Measurements from ENCODE around the gene SLC17A7. TPM values are rescaled to one million over a fixed set of nuclear protein-coding genes. Genes with fewer than 3 reads are reported as not detected.

SLC17A7 gene
- 9.2 and 13.8 TPM in 2 replicates for total RNA-seq (2011; cell fraction: chromatin; rRNA removed; ENCODE audit: low replicate concordance)
- total RNA-seq (2011; cell fraction: nucleolus; rRNA removed), result 11.8 and 13.3 TPM in 2 replicates
- total RNA-seq (2011; cell fraction: nucleoplasm; rRNA removed), result 16.4 and 22.1 TPM in 2 replicates
- 2.4 and 3.2 TPM in 2 replicates for total RNA-seq (2014; rRNA removed)
- 1.1 TPM in 2 replicates for total RNA-seq (2014; rRNA removed; fragmentation: Illumina TruSeq; extraction: Trizol)
- total RNA-seq (2015; rRNA removed; fragmentation: Illumina TruSeq; extraction: Trizol), result 1.4 TPM in 2 replicates
- 9.2 and 9.9 TPM in 2 replicates for total RNA-seq (2021)
- polyA plus RNA-seq (2011; rRNA removed), result 4.8 and 7.0 TPM in 2 replicates
- polyA plus RNA-seq (2011; cell fraction: cytosol; rRNA removed), result 9.6 and 10.2 TPM in 2 replicates
- 8.6 TPM in 2 replicates for polyA plus RNA-seq (2011; cell fraction: nucleus; rRNA removed)
- polyA plus RNA-seq (2012), result 6.9 and 8.3 TPM in 2 replicates
- polyA plus RNA-seq (2014; fragmentation: Illumina TruSeq; extraction: Trizol), result 12.8 and 15.7 TPM in 2 replicates
- polyA plus RNA-seq (2014; fragmentation: Nextera tagmentation; extraction: Ambion mirVana), result 1 to 10 TPM; 1.7 to 1.8 TPM
- polyA plus RNA-seq (2014; rRNA removed), result 5.5 and 5.7 TPM in 2 replicates
- polyA minus RNA-seq (2011; rRNA and poly(A)+ RNA removed), result 4.4 and 4.6 TPM in 2 replicates
- 3.5 and 3.8 TPM in 2 replicates for polyA minus RNA-seq (2011; cell fraction: cytosol; rRNA and poly(A)+ RNA removed)
- polyA minus RNA-seq (2011; cell fraction: nucleus; rRNA and poly(A)+ RNA removed), result 1.8 and 2.4 TPM in 2 replicates
- Bru-seq, nascent RNA, result percentile 49 among the genes with signal in this experiment
- BruChase-seq, experiment 1, labeled RNA remaining after a 2-hour chase, result percentile 41 among the genes with signal in this experiment
- BruChase-seq, experiment 2, labeled RNA remaining after a 6-hour chase, result percentile 47 among the genes with signal in this experiment
- long read RNA-seq, experiment 1, partial matches to known transcripts, result 2 of 7 reads
- long read RNA-seq, experiment 1, other reads (novel, unspliced or antisense), result 5 of 7 reads
- long read RNA-seq, experiment 2, partial matches to known transcripts, result 23 of 34 reads
- long read RNA-seq, experiment 2, other reads (novel, unspliced or antisense), result 11 of 34 reads
- long read RNA-seq, experiment 3, partial matches to known transcripts, result 0 of 1 reads
- long read RNA-seq, experiment 3, other reads (novel, unspliced or antisense), result 1 of 1 reads

GRCh38 chr19:49441210-49441959 is at the start of gene SLC17A7:
Gene SLC17A7 (minus strand): TSS chr19:49441527. CDS start chr19:49441379, 148 bp downstream.
- peak within 1 kb of the TSS; percentile 87 for H3K4me2 ChIP-seq (ENCODE audit: insufficient read depth, low read length)
- ATAC-seq, result peak; percentile 46
- intact Hi-C loops (cut with micrococcal nuclease), result loop anchor here (5.0 to 10.0 kb wide), 2 partner anchors 177 to 289 kb away; no protein-coding TSS in a partner anchor
- TF ChIP-seq ZNF12 (CRISPR knock-in tag; IDR thresholded peaks at IDR 0.05) (no peak), MAZ (CRISPR knock-in tag; conservative IDR thresholded peaks at IDR 0.05 in 1 of 2, IDR thresholded peaks at IDR 0.05 in 1 of 2) (peak in 1 of 2 experiments; percentile 28; a peak in 1 of 4 replicates), GTF2A2 (tag; IDR thresholded peaks at IDR 0.05) (no peak), CCNT2 (IDR thresholded peaks at IDR 0.05; ENCODE audit: borderline replicate concordance, extremely low read depth, insufficient read length, low read depth, low read length) (peak; percentile 61), VEZF1 (CRISPR knock-in tag; IDR thresholded peaks at IDR 0.05) (peak; percentile 74), ZBTB7A (IDR thresholded peaks at IDR 0.05; ENCODE audit: borderline replicate concordance, control insufficient read depth, low read depth, low read length) (peak; percentile 84; the same call in 1 of the 2 replicates), E2F6 (IDR thresholded peaks at IDR 0.05; ENCODE audit: borderline replicate concordance in 1 of 2, extremely low read depth in 1 of 2, insufficient read depth in 1 of 2, insufficient read length in 1 of 2, low read depth in 1 of 2, low read length in 1 of 2, poor library complexity in 1 of 2, severe bottlenecking in 1 of 2) (peak in 1 of 2 experiments; percentile 13), RB1 (IDR thresholded peaks at IDR 0.05; ENCODE audit: low read depth) (peak; percentile 40; the same call in 1 of the 2 replicates), NFXL1 (CRISPR knock-in tag; IDR thresholded peaks at IDR 0.05) (no peak), ZNF282 (CRISPR knock-in tag; IDR thresholded peaks at IDR 0.05) (no peak), HMGN3 (IDR thresholded peaks at IDR 0.05; ENCODE audit: borderline replicate concordance, extremely low read depth, insufficient read length, low read depth, low read length) (peak; percentile 66), STAT5A (IDR thresholded peaks at IDR 0.05; ENCODE audit: borderline replicate concordance, low read length) (no peak)

More at GRCh38 chr19:49441210-49441959, at the start of gene SLC17A7:
- no peaks in the 10 kb centered on the region for H4K20me1 ChIP-seq (replicated peaks; ENCODE audit: control insufficient read depth, insufficient read depth, low read length)
- no peaks in the 10 kb centered on the region for H3K79me2 ChIP-seq (ENCODE audit: control insufficient read depth, insufficient read depth, low read length)
- peak within 1 kb of the TSS; percentile 58; the same call in 2 of the 3 replicates for H3K27ac ChIP-seq (ENCODE audit: extremely low read depth, low read depth, low read length)
- H3K4me3 ChIP-seq, result peak within 1 kb of the TSS; percentile 84
- in situ Hi-C loops (cut with MboI), result no loop called here
- DNase-seq (ENCODE audit: extremely low read depth in 1 of 4, low spot score in 3 of 4) (peak; percentile 74 to 88 (median 86)), FAIRE-seq (no peak)
- H3K9me1 ChIP-seq (ENCODE audit: control insufficient read depth, insufficient read depth, low read length), result no peaks in the 10 kb centered on the region
- no peaks in the 10 kb centered on the region for H3K9me3 ChIP-seq (replicated peaks; ENCODE audit: control insufficient read depth, insufficient read depth, low read depth, low read length)
- ChIA-PET CTCF (ENCODE audit: low intra/inter-chr PET ratio) (interaction anchor here (0.6 kb wide), 2 partner anchors 216 to 217 kb away, joined by 3 to 4 read pairs; no protein-coding TSS in a partner anchor), POLR2A (interaction anchor here (0.6 to 3.7 kb wide), 4 partner anchors 10 to 47 kb away, joined by 3 to 14 read pairs (median 4); no protein-coding TSS in a partner anchor)
- H3K9ac ChIP-seq (ENCODE audit: insufficient read depth in 1 of 2, low read depth in 2 of 2, low read length in 2 of 2), result peak within 1 kb of the TSS in 1 of 2 experiments; percentile 89; a peak in 3 of 4 replicates
- peaks cover 31 to 44% of the 10 kb centered on the region in 2 experiments; a peak in 4 of 5 replicates for H3K4me1 ChIP-seq (replicated peaks in 1 of 2; ENCODE audit: control insufficient read depth in 2 of 2, insufficient read depth in 2 of 2, low read length in 2 of 2)
- WGBS (ENCODE audit: insufficient coverage, low coverage, missing lambda C conversion rate), result 6% methylated on average over 19 of the region's 56 CpGs
- H2AFZ ChIP-seq (ENCODE audit: low read depth, low read length), result peak within 1 kb of the TSS; percentile 97
- H3K36me3 ChIP-seq (ENCODE audit: control insufficient read depth, insufficient read depth, low read length), result peaks cover 2% of the 10 kb centered on the region; the same call in 1 of the 3 replicates
- no TSS peak for BruUV-seq (replicated peaks)
- peaks cover 7 to 19% of the 10 kb centered on the region in 2 experiments; a peak in 4 of 5 replicates for H3K27me3 ChIP-seq (ENCODE audit: control insufficient read depth in 2 of 2, insufficient read depth in 2 of 2, low read length in 2 of 2)
